Measurements from ENCODE around the gene MRPL52. TPM values are rescaled to one million over a fixed set of nuclear protein-coding genes. Genes with fewer than 3 reads are reported as not detected.

MRPL52 gene
- total and polyA plus RNA-seq, 10 of the 15 experiments (the other 5 are each of a cell fraction or from before 2014, with no cell fraction given): 51.7 to 541 (median 142) TPM

DNA sequence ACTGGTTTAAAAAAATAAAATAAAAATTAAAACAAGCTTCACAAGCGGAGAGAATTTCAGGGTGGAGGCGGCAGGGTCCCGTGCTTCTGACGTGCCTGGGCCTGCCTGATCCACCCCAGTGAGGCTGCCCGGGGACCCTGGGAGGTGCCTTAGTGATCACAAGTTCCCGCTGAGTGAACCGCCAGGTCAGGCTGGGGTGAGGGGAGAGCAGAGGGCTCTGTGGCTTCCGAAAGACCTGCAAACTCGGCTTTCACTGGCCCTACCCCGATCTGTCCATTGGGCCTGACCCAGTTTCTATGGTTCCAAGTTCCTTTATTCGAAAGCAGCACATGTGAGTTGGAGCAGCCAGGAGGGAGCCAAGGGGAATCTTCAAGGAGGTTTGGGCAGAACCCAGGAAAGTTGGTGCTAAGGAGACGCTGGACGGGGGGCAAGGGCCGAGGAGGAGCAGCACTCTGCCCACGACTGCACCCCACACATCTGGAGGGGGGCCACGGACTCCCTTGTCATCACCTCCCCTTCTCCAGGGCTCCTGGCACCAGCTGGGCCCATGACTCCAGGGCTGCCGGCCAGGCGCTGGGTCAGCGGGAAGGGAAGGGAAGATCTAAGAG is 19.6 kb downstream of the MRPL52 start:
- Histone ChIP-seq H3K4me1 (ENCODE audit: control insufficient read depth, insufficient read depth, low read length) (peaks cover 18% of the 10 kb centered on the region), H3K36me3 (ENCODE audit: control insufficient read depth in 2 of 2, insufficient read depth in 2 of 2, low read length in 1 of 2) (no peaks in the 10 kb centered on the region), H4K20me1 (ENCODE audit: control insufficient read depth, insufficient read depth) (no peaks in the 10 kb centered on the region), H3K27me3 (replicated peaks in 1 of 2; ENCODE audit: control insufficient read depth in 2 of 2, insufficient read depth in 2 of 2, low read length in 1 of 2) (no peaks in the 10 kb centered on the region), H3K79me2 (ENCODE audit: control insufficient read depth, insufficient read depth, low read length) (no peaks in the 10 kb centered on the region), H3K4me2 (ENCODE audit: control insufficient read depth, insufficient read depth) (no peak overlapping the region), H3K9me3 (replicated peaks; ENCODE audit: control insufficient read depth, insufficient read depth, low read length) (no peaks in the 10 kb centered on the region), H3K9ac (ENCODE audit: control insufficient read depth, insufficient read depth, low read length) (no peak overlapping the region), H2AFZ (ENCODE audit: control insufficient read depth, low read depth, low read length) (no peak overlapping the region), H3K27ac (ENCODE audit: control insufficient read depth, insufficient read depth) (no peak overlapping the region), H3K4me3 (no peak overlapping the region)
- WGBS (ENCODE audit: insufficient coverage, insufficient replicate concordance, low lambda C conversion rate, missing lambda C conversion rate): 81% methylated on average over 19 of the region's 19 CpGs
- no peak for TF ChIP-seq EGR1 (IDR thresholded peaks at IDR 0.05; ENCODE audit: borderline replicate concordance in 1 of 2, low read depth in 2 of 2, low read length in 2 of 2)
- ChIA-PET SMC1A (ENCODE audit: uncharacterized antibody, unreplicated experiment) (interaction anchor here (1.2 to 7.3 kb wide), 6 partner anchors 26 to 278 kb away, joined by 4 to 104 read pairs (median 28); partner anchors contain the start of gene OXA1L), CTCF (interaction anchor here (0.5 to 10.0 kb wide), 9 partner anchors 20 to 458 kb away, joined by 3 to 324 read pairs (median 9); partner anchors contain the start of genes MRPL52 and SLC7A7), POLR2A (no interaction called here), RAD21 (ENCODE audit: unreplicated experiment) (interaction anchor here (0.8 to 9.4 kb wide), 5 partner anchors 11 to 279 kb away, joined by 4 to 130 read pairs (median 7); no protein-coding TSS in a partner anchor)
- DNase-seq (ENCODE audit: low read depth, low spot score) (no peak), FAIRE-seq (no peak), ATAC-seq (no peak)
- in situ Hi-C loops (cut with MboI) (loop anchor here (5.0 to 10.0 kb wide), 2 partner anchors 72 to 535 kb away; no protein-coding TSS in a partner anchor), intact Hi-C loops (cut with micrococcal nuclease; ENCODE audit: unreplicated experiment) (no loop called here)
- BruUV-seq (replicated peaks): no TSS peak

DNA sequence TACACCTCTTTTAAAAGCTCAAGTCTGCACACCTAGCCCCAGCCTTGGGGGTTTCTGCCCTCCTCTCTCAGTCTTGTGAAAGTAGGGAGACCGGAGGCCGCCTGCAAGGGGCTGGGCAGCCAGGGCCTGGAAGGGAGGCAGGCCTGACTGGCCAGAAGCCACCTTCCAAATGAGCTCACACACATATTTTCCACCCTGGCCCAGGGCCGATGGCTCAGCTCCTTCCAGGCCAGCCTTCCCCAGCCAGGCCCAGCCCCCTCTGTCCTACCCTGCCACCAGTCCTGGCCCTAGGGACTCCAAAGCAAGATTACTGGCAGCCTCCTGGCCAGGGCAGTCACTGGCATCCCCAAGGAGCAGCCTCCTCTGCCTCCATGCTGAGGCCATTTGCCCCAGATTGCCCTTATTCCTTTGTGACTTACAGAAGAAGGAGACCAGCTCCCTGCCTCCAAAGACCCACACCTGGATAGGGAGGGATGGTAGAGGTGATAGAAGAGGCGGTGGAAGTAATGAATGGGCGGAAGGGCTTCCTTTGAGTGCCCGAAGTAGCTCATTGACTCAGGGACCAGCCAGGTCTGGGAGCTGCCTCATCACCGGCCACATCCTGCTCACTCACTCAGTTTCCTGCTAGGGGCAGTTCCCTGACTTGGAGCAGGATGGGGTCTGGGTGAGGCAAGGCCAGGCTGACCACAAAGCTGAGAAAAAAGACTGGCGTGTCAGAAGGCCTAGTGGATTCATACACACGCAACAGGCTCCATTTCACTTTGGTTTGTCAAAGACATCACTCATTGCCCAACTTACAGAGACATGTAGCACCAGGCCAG is 21.5 kb downstream of the MRPL52 start:
- RAD21 ChIA-PET (ENCODE audit: unreplicated experiment): interaction anchor here (1.0 to 9.4 kb wide), 13 partner anchors 21 to 295 kb away, joined by 3 to 130 read pairs (median 10); partner anchors contain the start of genes MRPL52 and OXA1L
- 81% methylated on average over 9 of the region's 9 CpGs for WGBS (ENCODE audit: insufficient coverage, insufficient replicate concordance, low lambda C conversion rate, missing lambda C conversion rate)
- TF ChIP-seq CBX5 (IDR thresholded peaks at IDR 0.05; ENCODE audit: low read depth) (no peak), BMI1 (IDR thresholded peaks at IDR 0.05; ENCODE audit: borderline replicate concordance) (no peak), ZNF207 (IDR thresholded peaks at IDR 0.05; ENCODE audit: borderline replicate concordance) (no peak), TAF1 (IDR thresholded peaks at IDR 0.05; ENCODE audit: borderline replicate concordance, low read depth, low read length) (no peak), YY1 (IDR thresholded peaks at IDR 0.05; ENCODE audit: low read depth, low read length) (no peak), KAT2A (conservative IDR thresholded peaks at IDR 0.05; ENCODE audit: control insufficient read depth, low read depth, low read length) (no peak), SMAD5 (IDR thresholded peaks at IDR 0.05; ENCODE audit: low read depth) (no peak)
- TF ChIP-seq, protein P1, sequence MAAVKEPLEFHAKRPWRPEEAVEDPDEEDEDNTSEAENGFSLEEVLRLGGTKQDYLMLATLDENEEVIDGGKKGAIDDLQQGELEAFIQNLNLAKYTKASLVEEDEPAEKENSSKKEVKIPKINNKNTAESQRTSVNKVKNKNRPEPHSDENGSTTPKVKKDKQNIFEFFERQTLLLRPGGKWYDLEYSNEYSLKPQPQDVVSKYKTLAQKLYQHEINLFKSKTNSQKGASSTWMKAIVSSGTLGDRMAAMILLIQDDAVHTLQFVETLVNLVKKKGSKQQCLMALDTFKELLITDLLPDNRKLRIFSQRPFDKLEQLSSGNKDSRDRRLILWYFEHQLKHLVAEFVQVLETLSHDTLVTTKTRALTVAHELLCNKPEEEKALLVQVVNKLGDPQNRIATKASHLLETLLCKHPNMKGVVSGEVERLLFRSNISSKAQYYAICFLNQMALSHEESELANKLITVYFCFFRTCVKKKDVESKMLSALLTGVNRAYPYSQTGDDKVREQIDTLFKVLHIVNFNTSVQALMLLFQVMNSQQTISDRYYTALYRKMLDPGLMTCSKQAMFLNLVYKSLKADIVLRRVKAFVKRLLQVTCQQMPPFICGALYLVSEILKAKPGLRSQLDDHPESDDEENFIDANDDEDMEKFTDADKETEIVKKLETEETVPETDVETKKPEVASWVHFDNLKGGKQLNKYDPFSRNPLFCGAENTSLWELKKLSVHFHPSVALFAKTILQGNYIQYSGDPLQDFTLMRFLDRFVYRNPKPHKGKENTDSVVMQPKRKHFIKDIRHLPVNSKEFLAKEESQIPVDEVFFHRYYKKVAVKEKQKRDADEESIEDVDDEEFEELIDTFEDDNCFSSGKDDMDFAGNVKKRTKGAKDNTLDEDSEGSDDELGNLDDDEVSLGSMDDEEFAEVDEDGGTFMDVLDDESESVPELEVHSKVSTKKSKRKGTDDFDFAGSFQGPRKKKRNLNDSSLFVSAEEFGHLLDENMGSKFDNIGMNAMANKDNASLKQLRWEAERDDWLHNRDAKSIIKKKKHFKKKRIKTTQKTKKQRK (IDR thresholded peaks at IDR 0.05; ENCODE audit: low read depth, low read length): no peak

More for the DNA sequence above, 21.5 kb downstream of the MRPL52 start:
- Histone ChIP-seq H3K27ac (ENCODE audit: control insufficient read depth, insufficient read depth) (peak overlapping the region; percentile 18; the same call in 1 of the 2 replicates), H4K20me1 (ENCODE audit: control insufficient read depth, insufficient read depth) (no peaks in the 10 kb centered on the region), H3K9me3 (replicated peaks; ENCODE audit: control insufficient read depth, insufficient read depth, low read length) (no peaks in the 10 kb centered on the region), H2AFZ (ENCODE audit: control insufficient read depth, low read depth, low read length) (peak overlapping the region; percentile 39; the same call in 1 of the 2 replicates), H3K4me1 (ENCODE audit: control insufficient read depth, insufficient read depth, low read length) (peaks cover 18% of the 10 kb centered on the region), H3K4me2 (ENCODE audit: control insufficient read depth, insufficient read depth) (no peak overlapping the region), H3K36me3 (ENCODE audit: control insufficient read depth in 2 of 2, insufficient read depth in 2 of 2, low read length in 1 of 2) (no peaks in the 10 kb centered on the region), H3K27me3 (replicated peaks in 1 of 2; ENCODE audit: control insufficient read depth in 2 of 2, insufficient read depth in 2 of 2, low read length in 1 of 2) (no peaks in the 10 kb centered on the region), H3K9ac (ENCODE audit: control insufficient read depth, insufficient read depth, low read length) (no peak overlapping the region), H3K79me2 (ENCODE audit: control insufficient read depth, insufficient read depth, low read length) (no peaks in the 10 kb centered on the region), H3K4me3 (no peak overlapping the region)
- ChIA-PET POLR2A (interaction anchor here (0.5 to 0.8 kb wide), 4 partner anchors 28 to 280 kb away, joined by 3 to 7 read pairs (median 4); no protein-coding TSS in a partner anchor), CTCF (interaction anchor here (0.5 to 10.0 kb wide), 19 partner anchors 10 to 465 kb away, joined by 3 to 324 read pairs (median 34); partner anchors contain the start of genes LRP10, MRPL52, OXA1L and SLC7A7), SMC1A (ENCODE audit: uncharacterized antibody, unreplicated experiment) (interaction anchor here (0.6 to 7.3 kb wide), 18 partner anchors 10 to 291 kb away, joined by 3 to 104 read pairs (median 6); partner anchors contain the start of genes LRP10, MRPL52, OXA1L and PRMT5)
- FAIRE-seq (no peak), ATAC-seq (no peak), DNase-seq (ENCODE audit: low read depth, low spot score) (no peak)
- no TSS peak for BruUV-seq (replicated peaks)
- in situ Hi-C loops (cut with MboI) (loop anchor here (10.0 kb wide), 1 partner anchor 466 kb away; no protein-coding TSS in a partner anchor), intact Hi-C loops (cut with micrococcal nuclease; ENCODE audit: unreplicated experiment) (loop anchor here (5.0 kb wide), 1 partner anchor 294 kb away; no protein-coding TSS in a partner anchor)
